AG09319 (cell line): Measurements from ENCODE around the gene RAET1E.
"Not testable (repeated sequence)": the region's sequence is repeated elsewhere in the genome, so short reads cannot be mapped to it uniquely, and the experiment has no call there.

Source experiments
- DNase-seq: peaks from one replicate; pipeline ENCODE4 v3.0.0-alpha.2; 2010; ENCODE audit warnings: low read depth; ENCODE audit errors: extremely low read depth
- CTCF ChIP-seq: IDR thresholded peaks from 2 replicates; pipeline ENCODE4 v1.5.1; 2011; ENCODE audit warnings: low read depth, mild to moderate bottlenecking, inconsistent platforms, low read length, moderate library complexity

RAET1E gene

GRCh38 chr6:149909701-149910470, 12.0 kb upstream of the RAET1E start:
- TF ChIP-seq CTCF = no peak
- DNase-seq = no peak

- not testable (repeated sequence) for DNase-seq
Measured at GRCh38 chr6:149908480-149908879, 10.6 kb upstream of the RAET1E start.

GRCh38 chr6:149907317-149907716, 9.4 kb upstream of the RAET1E start:
- DNase-seq = no peak
- TF ChIP-seq CTCF = no peak

GRCh38 chr6:149906405-149906804, 8.5 kb upstream of the RAET1E start:
- TF ChIP-seq CTCF = no peak

GRCh38 chr6:149905911-149906371, 8.0 kb upstream of the RAET1E start:
- no peak for TF ChIP-seq CTCF
- DNase-seq = no peak

More at GRCh38 chr6:149906405-149906804, 8.5 kb upstream of the RAET1E start:
- no peak for DNase-seq

- TF ChIP-seq CTCF = no peak
- no peak for DNase-seq
Measured at GRCh38 chr6:149905371-149905910, 7.5 kb upstream of the RAET1E start.

- DNase-seq = no peak
- TF ChIP-seq CTCF = no peak
Measured at GRCh38 chr6:149904661-149905370, 6.9 kb upstream of the RAET1E start.
